ENCODE measurements around the gene RTN4. TPM values are rescaled to one million over a fixed set of nuclear protein-coding genes. Genes with fewer than 3 reads are reported as not detected.

RTN4 gene
- total RNA-seq, 1 experiment from 2014 or later = 394 TPM

- CTCF ChIA-PET = interaction anchor here (1.1 kb wide), 1 partner anchor 12 kb away, joined by 3 read pairs; no protein-coding TSS in a partner anchor
- no peaks in the 10 kb centered on the region for H3K27me3 Mint-ChIP-seq (ENCODE audit: unreplicated experiment)
- H3K4me1 Mint-ChIP-seq (ENCODE audit: low read depth, unreplicated experiment) = peaks cover 33% of the 10 kb centered on the region
- H3K36me3 Mint-ChIP-seq (ENCODE audit: insufficient read depth, unreplicated experiment) = no peaks in the 10 kb centered on the region
- H3K4me3 Mint-ChIP-seq (ENCODE audit: low read depth, unreplicated experiment) = no peak overlapping the region
- no peaks in the 10 kb centered on the region for H3K9me3 Mint-ChIP-seq (ENCODE audit: low read depth, unreplicated experiment)
- intact Hi-C loops (cut with micrococcal nuclease; ENCODE audit: unreplicated experiment) = no loop called here
- no peak overlapping the region for H3K27ac Mint-ChIP-seq (ENCODE audit: unreplicated experiment)
- no peak for TF ChIP-seq CTCF (IDR thresholded peaks at IDR 0.05; ENCODE audit: unreplicated experiment)
- BruUV-seq (replicated peaks) = no TSS peak
- no peak for DNase-seq
These were observed 18.7 kb downstream of the RTN4 start for GRCh38 chr2:55031505-55031904.

- no peak for TF ChIP-seq CTCF (IDR thresholded peaks at IDR 0.05; ENCODE audit: unreplicated experiment)
- Mint-ChIP-seq H3K36me3 (ENCODE audit: insufficient read depth, unreplicated experiment) (no peaks in the 10 kb centered on the region), H3K4me3 (ENCODE audit: low read depth, unreplicated experiment) (no peak overlapping the region), H3K9me3 (ENCODE audit: low read depth, unreplicated experiment) (no peaks in the 10 kb centered on the region), H3K4me1 (ENCODE audit: low read depth, unreplicated experiment) (peaks cover 29% of the 10 kb centered on the region), H3K27ac (ENCODE audit: unreplicated experiment) (no peak overlapping the region), H3K27me3 (ENCODE audit: unreplicated experiment) (no peaks in the 10 kb centered on the region)
- CTCF ChIA-PET = no interaction called here
- intact Hi-C loops (cut with micrococcal nuclease; ENCODE audit: unreplicated experiment) = no loop called here
- no peak for DNase-seq
- no TSS peak for BruUV-seq (replicated peaks)
These were observed 19.5 kb downstream of the RTN4 start for GRCh38 chr2:55030766-55031165.

GRCh38 chr2:55029098-55029497 lies 21.2 kb downstream of the RTN4 start:
- intact Hi-C loops (cut with micrococcal nuclease; ENCODE audit: unreplicated experiment) = no loop called here
- no peak for DNase-seq
- Mint-ChIP-seq H3K4me1 (ENCODE audit: low read depth, unreplicated experiment) (peaks cover 13% of the 10 kb centered on the region), H3K4me3 (ENCODE audit: low read depth, unreplicated experiment) (no peak overlapping the region), H3K27ac (ENCODE audit: unreplicated experiment) (no peak overlapping the region), H3K27me3 (ENCODE audit: unreplicated experiment) (no peaks in the 10 kb centered on the region), H3K9me3 (ENCODE audit: low read depth, unreplicated experiment) (no peaks in the 10 kb centered on the region), H3K36me3 (ENCODE audit: insufficient read depth, unreplicated experiment) (no peaks in the 10 kb centered on the region)
- no peak for TF ChIP-seq CTCF (IDR thresholded peaks at IDR 0.05; ENCODE audit: unreplicated experiment)
- CTCF ChIA-PET = interaction anchor here (1.8 kb wide), 1 partner anchor 20 kb away, joined by 4 read pairs; no protein-coding TSS in a partner anchor
- BruUV-seq (replicated peaks) = no TSS peak

GRCh38 chr2:55027226-55027625 lies 23.0 kb downstream of the RTN4 start:
- Mint-ChIP-seq H3K36me3 (ENCODE audit: insufficient read depth, unreplicated experiment) (no peaks in the 10 kb centered on the region), H3K9me3 (ENCODE audit: low read depth, unreplicated experiment) (no peaks in the 10 kb centered on the region), H3K4me3 (ENCODE audit: low read depth, unreplicated experiment) (no peak overlapping the region), H3K4me1 (ENCODE audit: low read depth, unreplicated experiment) (no peaks in the 10 kb centered on the region), H3K27me3 (ENCODE audit: unreplicated experiment) (no peaks in the 10 kb centered on the region), H3K27ac (ENCODE audit: unreplicated experiment) (no peak overlapping the region)
- intact Hi-C loops (cut with micrococcal nuclease; ENCODE audit: unreplicated experiment) = no loop called here
- CTCF ChIA-PET = no interaction called here
- no peak for DNase-seq
- no peak for TF ChIP-seq CTCF (IDR thresholded peaks at IDR 0.05; ENCODE audit: unreplicated experiment)
- no TSS peak for BruUV-seq (replicated peaks)
